Peyer's patch (tissue), 4 donors: ENCODE results near the gene ME1.

Experiments
- CTCF ChIP-seq, 6 experiments: fragments of 450-650 bp in 4 of 6; fragments of 200-600 bp in 2 of 6; sonication (generic) in 1 of 6; IDR thresholded peaks; one replicate each; pipeline ENCODE4 v1.5.1; 2017 to 2019; ENCODE audit warnings: antibody characterized with exemption in 6 of 6, mild to moderate bottlenecking in 3 of 6, moderate library complexity in 1 of 6
- POLR2A ChIP-seq, 2 donors: fragments of 450-650 bp; IDR thresholded peaks; one replicate each; pipeline ENCODE4 v1.5.1; 2017; ENCODE audit warnings: antibody characterized with exemption in 2 of 2, mild to moderate bottlenecking in 2 of 2, moderate library complexity in 2 of 2

- TF ChIP-seq CTCF (IDR thresholded peaks at IDR 0.05) = no peak
- TF ChIP-seq POLR2A (IDR thresholded peaks at IDR 0.05) = no peak
Observed at GRCh38 chr6:83476971-83477370, 46.1 kb upstream of the ME1 start.
